Neural progenitor cell (in vitro differentiated cells): Measurements from ENCODE around the gene TREX2. TPM values are rescaled to one million over a fixed set of nuclear protein-coding genes. Genes with fewer than 3 reads are reported as not detected.

Source experiments
- DNase-seq: peaks from one replicate; pipeline ENCODE4 v3.0.0-alpha.2; 2016; ENCODE audit warnings: low spot score
- H2AFZ ChIP-seq: fragments of 200-600 bp; sonication (generic); replicated peaks from 2 replicates; pipeline ENCODE4 v1.6.1; 2016; ENCODE audit warnings: antibody characterized with exemption
- H3F3A ChIP-seq: fragments of 200-600 bp; sonication (generic); 2 replicates; pipeline ENCODE4 v1.6.1; 2016; ENCODE audit warnings: antibody characterized with exemption, low read depth
- H3K27ac ChIP-seq: fragments of 200-600 bp; sonication (generic); 2 replicates; pipeline ENCODE4 v1.5.1; 2016; ENCODE audit warnings: mild to moderate bottlenecking
- H3K27me3 ChIP-seq: fragments of 200-600 bp; sonication (generic); 2 replicates; pipeline ENCODE4 v1.6.1; 2016; ENCODE audit warnings: mild to moderate bottlenecking, moderate library complexity
- H3K36me3 ChIP-seq: fragments of 200-600 bp; sonication (generic); 2 replicates; pipeline ENCODE4 v1.5.1; 2016
- H3K4me1 ChIP-seq: fragments of 200-600 bp; sonication (generic); 2 replicates; pipeline ENCODE4 v1.6.1; 2016; ENCODE audit warnings: mixed run types
- H3K4me2 ChIP-seq: fragments of 200-600 bp; sonication (generic); 2 replicates; pipeline ENCODE4 v1.6.1; 2016
- H3K4me3 ChIP-seq: fragments of 200-600 bp; sonication (generic); 2 replicates; pipeline ENCODE4 v1.5.1; 2016
- H3K79me2 ChIP-seq: fragments of 200-600 bp; sonication (generic); 2 replicates; pipeline ENCODE4 v1.6.1; 2016; ENCODE audit warnings: low read depth
- H3K9ac ChIP-seq: fragments of 200-600 bp; sonication (generic); 2 replicates; pipeline ENCODE4 v1.6.1; 2016
- H3K9me3 ChIP-seq: fragments of 200-600 bp; sonication (generic); 2 replicates; pipeline ENCODE4 v1.5.1; 2016; ENCODE audit warnings: low read depth
- H4K20me1 ChIP-seq: fragments of 200-600 bp; sonication (generic); 2 replicates; pipeline ENCODE4 v1.6.1; 2016; ENCODE audit warnings: low read depth
- H3K27ac Mint-ChIP-seq: 3 replicates; pipeline ENCODE4 v1.8.0; 2021; ENCODE audit warnings: mixed read lengths
- H3K27me3 Mint-ChIP-seq: 2 replicates; pipeline ENCODE4 v1.8.0; 2022; ENCODE audit warnings: low read depth, mild to moderate bottlenecking, inconsistent platforms, moderate library complexity, mixed read lengths; ENCODE audit not compliant: insufficient read depth
- H3K36me3 Mint-ChIP-seq: 3 replicates; pipeline ENCODE4 v1.8.0; 2021; ENCODE audit warnings: mixed read lengths
- H3K4me1 Mint-ChIP-seq: 3 replicates; pipeline ENCODE4 v1.8.0; 2021; ENCODE audit warnings: mixed read lengths
- H3K4me3 Mint-ChIP-seq: 3 replicates; pipeline ENCODE4 v1.8.0; 2021; ENCODE audit warnings: mild to moderate bottlenecking, moderate library complexity, mixed read lengths
- H3K9me3 Mint-ChIP-seq: 3 replicates; pipeline ENCODE4 v1.8.0; 2020; ENCODE audit warnings: mixed read lengths
- EZH2 ChIP-seq: fragments of 200-600 bp; sonication (generic); IDR thresholded peaks from 2 replicates; pipeline ENCODE4 v1.6.1; 2017; ENCODE audit warnings: antibody characterized with exemption, mild to moderate bottlenecking, moderate library complexity
- EZH2phosphoT487 ChIP-seq: fragments of 200-600 bp; sonication (generic); IDR thresholded peaks from 2 replicates; pipeline ENCODE4 v1.6.1; 2017; ENCODE audit warnings: antibody characterized with exemption
- total RNA-seq: library from RNA; depleted of rRNA; stranded (reverse); fragments of >200 nt; gene quantifications from 2 replicates; pipeline ENCODE4 v1.2.3, GENCODE V29; 2015; ENCODE audit warnings: low replicate concordance
- TF ChIP-seq, protein P1 (sequence below): fragments of 200-600 bp; sonication (generic); IDR thresholded peaks from 2 replicates; pipeline ENCODE4 v1.5.1; 2017; ENCODE audit warnings: antibody characterized with exemption, mild to moderate bottlenecking

The TREX2 gene
- total RNA-seq, 1 donor from 2014 or later: not detected

DNA sequence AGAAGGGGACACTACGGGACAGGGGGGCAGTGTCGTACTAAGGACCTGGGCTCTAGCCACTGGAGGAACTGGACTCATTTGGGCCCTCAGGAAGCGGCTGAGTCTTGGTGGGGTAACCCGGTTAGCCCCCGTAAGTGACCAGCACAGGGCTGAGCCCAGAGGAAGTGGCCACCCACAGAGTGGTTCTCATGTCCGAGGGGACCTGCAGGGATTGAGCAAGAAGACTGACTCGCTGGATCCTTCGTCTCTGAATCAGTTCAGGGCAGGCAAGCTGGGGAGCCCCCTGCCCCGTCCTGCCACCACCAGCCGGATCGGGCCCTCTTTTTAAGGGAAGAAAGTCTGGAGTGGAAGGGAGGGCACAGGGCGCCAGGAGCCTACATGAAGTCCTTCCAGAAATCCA, 48.2 kb upstream of the TREX2 start:
- Histone ChIP-seq H2AFZ (no peak overlapping the region), H3K4me1 (peaks cover 7% of the 10 kb centered on the region), H3K4me2 (no peak overlapping the region), H3K36me3 (no peaks in the 10 kb centered on the region), H3K9ac (no peak overlapping the region), H3K79me2 (no peaks in the 10 kb centered on the region), H3K27ac (no peak overlapping the region), H3F3A (no peaks in the 10 kb centered on the region), H4K20me1 (no peaks in the 10 kb centered on the region), H3K9me3 (no peaks in the 10 kb centered on the region), H3K4me3 (no peak overlapping the region), H3K27me3 (no peaks in the 10 kb centered on the region)
- peaks cover 16% of the 10 kb centered on the region for H3K4me1 Mint-ChIP-seq
- H3K9me3 Mint-ChIP-seq: peaks cover 5% of the 10 kb centered on the region
- H3K36me3 Mint-ChIP-seq: no peaks in the 10 kb centered on the region
- H3K27ac Mint-ChIP-seq: no peak overlapping the region
- peaks cover 11% of the 10 kb centered on the region for H3K27me3 Mint-ChIP-seq
- TF ChIP-seq, protein P1, sequence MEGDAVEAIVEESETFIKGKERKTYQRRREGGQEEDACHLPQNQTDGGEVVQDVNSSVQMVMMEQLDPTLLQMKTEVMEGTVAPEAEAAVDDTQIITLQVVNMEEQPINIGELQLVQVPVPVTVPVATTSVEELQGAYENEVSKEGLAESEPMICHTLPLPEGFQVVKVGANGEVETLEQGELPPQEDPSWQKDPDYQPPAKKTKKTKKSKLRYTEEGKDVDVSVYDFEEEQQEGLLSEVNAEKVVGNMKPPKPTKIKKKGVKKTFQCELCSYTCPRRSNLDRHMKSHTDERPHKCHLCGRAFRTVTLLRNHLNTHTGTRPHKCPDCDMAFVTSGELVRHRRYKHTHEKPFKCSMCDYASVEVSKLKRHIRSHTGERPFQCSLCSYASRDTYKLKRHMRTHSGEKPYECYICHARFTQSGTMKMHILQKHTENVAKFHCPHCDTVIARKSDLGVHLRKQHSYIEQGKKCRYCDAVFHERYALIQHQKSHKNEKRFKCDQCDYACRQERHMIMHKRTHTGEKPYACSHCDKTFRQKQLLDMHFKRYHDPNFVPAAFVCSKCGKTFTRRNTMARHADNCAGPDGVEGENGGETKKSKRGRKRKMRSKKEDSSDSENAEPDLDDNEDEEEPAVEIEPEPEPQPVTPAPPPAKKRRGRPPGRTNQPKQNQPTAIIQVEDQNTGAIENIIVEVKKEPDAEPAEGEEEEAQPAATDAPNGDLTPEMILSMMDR: no peak
- TF ChIP-seq EZH2 (no peak), EZH2phosphoT487 (no peak)
- H3K4me3 Mint-ChIP-seq: peak overlapping the region; percentile 35
- no peak for DNase-seq

DNA sequence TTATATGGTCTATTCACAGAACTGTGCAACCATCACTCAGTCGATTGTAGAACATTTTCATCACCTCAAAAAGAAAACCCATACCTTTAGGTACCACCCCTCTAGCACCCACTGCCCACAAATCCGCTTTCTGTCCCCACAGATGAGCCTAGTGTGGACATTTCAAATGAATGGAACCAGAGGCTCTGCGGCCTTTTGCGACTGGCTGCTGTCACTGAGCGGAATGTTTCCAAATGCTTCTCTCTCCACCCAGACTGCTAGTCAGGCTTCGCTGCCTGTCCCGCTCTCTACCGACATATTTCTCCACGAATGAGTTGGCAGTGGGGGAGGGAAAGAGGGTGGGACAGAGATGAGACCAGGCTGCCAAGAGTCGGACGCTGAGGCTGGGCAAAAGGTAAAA, 47.2 kb upstream of the TREX2 start:
- peaks cover 10% of the 10 kb centered on the region for H3K27me3 Mint-ChIP-seq
- Histone ChIP-seq H3K9ac (no peak overlapping the region), H3K9me3 (no peaks in the 10 kb centered on the region), H3K4me3 (no peak overlapping the region), H3K4me2 (no peak overlapping the region), H3K79me2 (no peaks in the 10 kb centered on the region), H2AFZ (no peak overlapping the region), H3K36me3 (no peaks in the 10 kb centered on the region), H3K27me3 (no peaks in the 10 kb centered on the region), H3K27ac (no peak overlapping the region), H4K20me1 (no peaks in the 10 kb centered on the region), H3F3A (no peaks in the 10 kb centered on the region), H3K4me1 (peaks cover 7% of the 10 kb centered on the region)
- no peak overlapping the region for H3K4me3 Mint-ChIP-seq
- H3K36me3 Mint-ChIP-seq: no peaks in the 10 kb centered on the region
- no peak overlapping the region for H3K27ac Mint-ChIP-seq
- no peak for TF ChIP-seq EZH2
- DNase-seq: no peak
- peaks cover 16% of the 10 kb centered on the region for H3K4me1 Mint-ChIP-seq
- H3K9me3 Mint-ChIP-seq: peaks cover 5% of the 10 kb centered on the region

DNA sequence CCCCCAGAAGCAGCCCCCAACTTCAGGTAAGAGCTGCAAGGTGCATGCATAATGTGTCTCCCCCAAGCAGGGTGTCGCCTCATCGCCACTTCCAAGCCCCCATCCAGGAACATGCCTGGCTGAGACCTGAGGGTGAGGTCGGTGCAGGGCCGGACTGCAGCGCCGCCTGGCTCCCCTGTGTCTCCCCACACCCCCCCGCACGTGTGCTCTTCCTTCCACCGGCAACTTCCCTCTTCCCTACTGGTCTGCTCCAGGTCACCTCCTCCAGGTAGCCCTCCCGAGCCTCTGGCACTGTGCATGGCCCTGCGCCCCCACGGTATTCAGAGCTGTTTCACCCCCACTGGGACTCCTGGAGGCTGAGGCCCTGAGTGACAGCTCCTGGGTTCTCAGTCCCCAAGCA, 46.7 kb upstream of the TREX2 start:
- H3K27me3 ChIP-seq: no peaks in the 10 kb centered on the region
- no peaks in the 10 kb centered on the region for H3K36me3 Mint-ChIP-seq
- peaks cover 7% of the 10 kb centered on the region for H3K27me3 Mint-ChIP-seq
- H3K79me2 ChIP-seq: no peaks in the 10 kb centered on the region
- H3K4me1 Mint-ChIP-seq: peaks cover 16% of the 10 kb centered on the region
- H3K4me2 ChIP-seq: no peak overlapping the region
- H3K27ac Mint-ChIP-seq: no peak overlapping the region
- no peak overlapping the region for H3K9ac ChIP-seq
- TF ChIP-seq, protein P1: no peak
- TF ChIP-seq EZH2phosphoT487 (no peak), EZH2 (no peak)
- H3K4me3 Mint-ChIP-seq: no peak overlapping the region
- DNase-seq: no peak
- H3K36me3 ChIP-seq: no peaks in the 10 kb centered on the region
- H3F3A ChIP-seq: no peaks in the 10 kb centered on the region
- no peaks in the 10 kb centered on the region for H4K20me1 ChIP-seq
- no peak overlapping the region for H3K27ac ChIP-seq
- no peaks in the 10 kb centered on the region for H3K9me3 ChIP-seq
- no peak overlapping the region for H2AFZ ChIP-seq
- peaks cover 5% of the 10 kb centered on the region for H3K9me3 Mint-ChIP-seq
- H3K4me1 ChIP-seq: peaks cover 7% of the 10 kb centered on the region
- no peak overlapping the region for H3K4me3 ChIP-seq

DNA sequence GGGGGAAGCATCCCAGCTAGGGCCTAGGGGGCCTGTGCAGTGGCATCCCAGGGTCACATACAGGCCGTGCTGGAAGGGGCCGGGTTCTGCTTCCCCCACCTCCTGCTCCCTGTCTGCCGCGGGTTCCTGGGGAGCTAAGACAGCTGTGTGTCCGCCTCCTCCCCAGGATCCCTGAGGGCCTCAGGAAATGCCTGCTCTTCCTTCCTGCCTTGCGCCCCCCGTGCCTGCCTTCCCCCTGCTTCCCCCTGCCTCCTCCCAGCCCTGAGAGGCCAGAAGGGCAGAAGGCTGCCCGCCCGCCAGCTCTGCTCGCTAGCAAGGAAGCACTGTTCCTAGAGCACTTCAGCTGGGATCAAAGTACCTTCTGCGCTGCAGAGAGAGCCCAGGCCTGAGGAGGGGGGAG, 46.1 kb upstream of the TREX2 start:
- Histone ChIP-seq H3K4me3 (no peak overlapping the region), H3K36me3 (no peaks in the 10 kb centered on the region), H3K4me2 (no peak overlapping the region), H3K27ac (no peak overlapping the region), H4K20me1 (no peaks in the 10 kb centered on the region), H3K4me1 (peaks cover 7% of the 10 kb centered on the region), H3K9me3 (no peaks in the 10 kb centered on the region), H3K27me3 (no peaks in the 10 kb centered on the region), H3K79me2 (no peaks in the 10 kb centered on the region), H3F3A (no peaks in the 10 kb centered on the region), H2AFZ (no peak overlapping the region), H3K9ac (no peak overlapping the region)
- Mint-ChIP-seq H3K9me3 (peaks cover 5% of the 10 kb centered on the region), H3K4me1 (peaks cover 16% of the 10 kb centered on the region), H3K27me3 (peaks cover 7% of the 10 kb centered on the region), H3K27ac (no peak overlapping the region), H3K4me3 (no peak overlapping the region), H3K36me3 (no peaks in the 10 kb centered on the region)
- no peak for DNase-seq
- TF ChIP-seq, protein P1: no peak
- TF ChIP-seq EZH2 (no peak), EZH2phosphoT487 (no peak)
